SK-N-SH treated with all-trans-retinoic acid at 6 μM for 48 hours (cell line): ENCODE data around the gene COX6A2.

Experiments used
- ATAC-seq: fragments of 200-7000 bp; cut with Tn5 transposase; 3 replicates; pipeline ENCODE4 v1.9.1; 2020; ENCODE audit warnings: mild to moderate bottlenecking, moderate library complexity
- ARNTL ChIP-seq: fragments of 450-650 bp; formaldehyde crosslinking; IDR thresholded peaks from 2 replicates; pipeline ENCODE4 v1.5.0; 2020; ENCODE audit warnings: low read depth, mild to moderate bottlenecking, moderate library complexity, borderline replicate concordance
- BACH2 ChIP-seq: fragments of 250-450 bp; sonication (Bioruptor Pico); IDR thresholded peaks from 2 replicates; pipeline ENCODE4 v1.9.0; 2021; ENCODE audit warnings: mild to moderate bottlenecking, borderline replicate concordance
- CREB5 ChIP-seq: fragments of 250-450 bp; sonication (Bioruptor Pico); IDR thresholded peaks from 2 replicates; pipeline ENCODE4 v1.5.1; 2020; ENCODE audit warnings: low read depth, mild to moderate bottlenecking, moderate library complexity
- CSDC2 ChIP-seq: fragments of 250-450 bp; sonication (Bioruptor Pico); IDR thresholded peaks from 2 replicates; pipeline ENCODE4 v1.5.0; 2020; ENCODE audit warnings: mild to moderate bottlenecking, moderate library complexity
- CSRNP3 ChIP-seq: fragments of 250-450 bp; sonication (Bioruptor Pico); IDR thresholded peaks from 2 replicates; pipeline ENCODE4 v1.5.1; 2021; ENCODE audit warnings: mild to moderate bottlenecking, moderate library complexity
- ESRRG ChIP-seq: fragments of 250-450 bp; sonication (Bioruptor Pico); IDR thresholded peaks from 2 replicates; pipeline ENCODE4 v1.6.1; 2021; ENCODE audit warnings: mild to moderate bottlenecking
- GLIS3 ChIP-seq: fragments of 250-450 bp; sonication (Bioruptor Pico); IDR thresholded peaks from 2 replicates; pipeline ENCODE4 v1.5.0; 2020; ENCODE audit warnings: mild to moderate bottlenecking, moderate library complexity
- ISL1 ChIP-seq: fragments of 250-450 bp; sonication (Bioruptor Pico); IDR thresholded peaks from 2 replicates; pipeline ENCODE4 v2.1.2; 2022; ENCODE audit warnings: mild to moderate bottlenecking, moderate library complexity
- OSR1 ChIP-seq: fragments of 250-450 bp; sonication (Bioruptor Pico); IDR thresholded peaks from 2 replicates; pipeline ENCODE4 v1.8.0; 2022; ENCODE audit warnings: moderate library complexity, mild to moderate bottlenecking, inconsistent platforms
- PATZ1 ChIP-seq: fragments of 250-450 bp; sonication (Bioruptor Pico); IDR thresholded peaks from 2 replicates; pipeline ENCODE4 v1.8.0; 2020; ENCODE audit warnings: mild to moderate bottlenecking, moderate library complexity, borderline replicate concordance
- POU6F1 ChIP-seq: fragments of 250-450 bp; sonication (Bioruptor Pico); IDR thresholded peaks from 2 replicates; pipeline ENCODE4 v1.8.0; 2021; ENCODE audit warnings: low read depth, mild to moderate bottlenecking, moderate library complexity, borderline replicate concordance
- PPARA ChIP-seq: fragments of 250-450 bp; sonication (Bioruptor Pico); IDR thresholded peaks from 2 replicates; pipeline ENCODE4 v1.5.0; 2020; ENCODE audit warnings: mild to moderate bottlenecking, borderline replicate concordance
- RARB ChIP-seq: fragments of 250-450 bp; sonication (Bioruptor Pico); IDR thresholded peaks from 2 replicates; pipeline ENCODE4 v1.8.0; 2021; ENCODE audit warnings: mild to moderate bottlenecking, moderate library complexity
- SNAI2 ChIP-seq: fragments of 250-450 bp; sonication (Bioruptor Pico); IDR thresholded peaks from 2 replicates; pipeline ENCODE4 v1.5.0; 2020; ENCODE audit warnings: mild to moderate bottlenecking, moderate library complexity
- TCF4 ChIP-seq: fragments of 250-450 bp; sonication (Bioruptor Pico); IDR thresholded peaks from 2 replicates; pipeline ENCODE4 v1.8.0; 2021; ENCODE audit warnings: mild to moderate bottlenecking, moderate library complexity, borderline replicate concordance
- TOX ChIP-seq: fragments of 250-450 bp; sonication (Bioruptor Pico); IDR thresholded peaks from 2 replicates; pipeline ENCODE4 v1.8.0; 2021; ENCODE audit warnings: mild to moderate bottlenecking, moderate library complexity, borderline replicate concordance
- ZC3H10 ChIP-seq: fragments of 250-450 bp; sonication (Bioruptor Pico); IDR thresholded peaks from 2 replicates; pipeline ENCODE4 v1.5.1; 2021; ENCODE audit warnings: mild to moderate bottlenecking, moderate library complexity
- ZFP3 ChIP-seq: fragments of 250-450 bp; sonication (Bioruptor Pico); IDR thresholded peaks from 2 replicates; pipeline ENCODE4 v1.5.0; 2020; ENCODE audit warnings: mild to moderate bottlenecking, moderate library complexity
- ZFP30 ChIP-seq: fragments of 450-650 bp; formaldehyde crosslinking; IDR thresholded peaks from 2 replicates; pipeline ENCODE4 v1.5.0; 2022; ENCODE audit warnings: mild to moderate bottlenecking, moderate library complexity
- ZNF565 ChIP-seq: fragments of 450-650 bp; formaldehyde crosslinking; conservative IDR thresholded peaks from 2 replicates; pipeline ENCODE4 v1.5.0; 2020; ENCODE audit warnings: low read depth, mild to moderate bottlenecking, moderate library complexity
- ZNF8 ChIP-seq: fragments of 450-650 bp; formaldehyde crosslinking; IDR thresholded peaks from 2 replicates; pipeline ENCODE4 v1.5.0; 2020; ENCODE audit warnings: mild to moderate bottlenecking, moderate library complexity

The COX6A2 gene

GRCh38 chr16:31430380-31431052, 2.4 kb upstream of the COX6A2 start:
- TF ChIP-seq CREB5 (no peak), ZFP30 (CRISPR knock-in tag) (no peak), PATZ1 (CRISPR knock-in tag) (no peak), CSDC2 (CRISPR knock-in tag) (no peak), ESRRG (no peak), GLIS3 (CRISPR knock-in tag) (no peak), TCF4 (no peak), POU6F1 (CRISPR knock-in tag) (no peak), SNAI2 (no peak), ZNF565 (no peak), ARNTL (CRISPR knock-in tag) (no peak), ZNF8 (CRISPR knock-in tag) (no peak), TOX (CRISPR knock-in tag) (no peak), OSR1 (CRISPR knock-in tag) (no peak), RARB (CRISPR knock-in tag) (no peak), CSRNP3 (CRISPR knock-in tag) (no peak), ISL1 (CRISPR knock-in tag) (no peak), ZC3H10 (no peak), ZFP3 (CRISPR knock-in tag) (no peak)
- no peak; the same call in 2 of the 3 replicates for ATAC-seq

- ATAC-seq: no peak
- TF ChIP-seq GLIS3 (CRISPR knock-in tag) (no peak), ZFP30 (CRISPR knock-in tag) (no peak), SNAI2 (no peak), CSDC2 (CRISPR knock-in tag) (no peak), TCF4 (no peak), PATZ1 (CRISPR knock-in tag) (no peak), BACH2 (CRISPR knock-in tag) (no peak), ZNF8 (CRISPR knock-in tag) (no peak), ARNTL (CRISPR knock-in tag) (no peak)
These were observed 1.6 kb upstream of the COX6A2 start for GRCh38 chr16:31429796-31430195.

- TF ChIP-seq ISL1 (CRISPR knock-in tag): no peak
- no peak for TF ChIP-seq PPARA (CRISPR knock-in tag)
- TF ChIP-seq CSDC2 (CRISPR knock-in tag): no peak
- TF ChIP-seq GLIS3 (CRISPR knock-in tag): no peak
- TF ChIP-seq ZC3H10: no peak
- TF ChIP-seq TCF4: no peak
- no peak for TF ChIP-seq TOX (CRISPR knock-in tag)
- no peak for TF ChIP-seq ZNF565
- no peak for ATAC-seq
These were observed 1.2 kb upstream of the COX6A2 start for GRCh38 chr16:31429314-31429713.
